GM21367 (cell line): Measurements from ENCODE around the gene NPAS3.

Experiments
- ATAC-seq: cut with Tn5 transposase; IDR thresholded peaks from one replicate; pipeline ENCODE4 v1.9.1; 2021; ENCODE audit not compliant: unreplicated experiment

The NPAS3 gene

DNA sequence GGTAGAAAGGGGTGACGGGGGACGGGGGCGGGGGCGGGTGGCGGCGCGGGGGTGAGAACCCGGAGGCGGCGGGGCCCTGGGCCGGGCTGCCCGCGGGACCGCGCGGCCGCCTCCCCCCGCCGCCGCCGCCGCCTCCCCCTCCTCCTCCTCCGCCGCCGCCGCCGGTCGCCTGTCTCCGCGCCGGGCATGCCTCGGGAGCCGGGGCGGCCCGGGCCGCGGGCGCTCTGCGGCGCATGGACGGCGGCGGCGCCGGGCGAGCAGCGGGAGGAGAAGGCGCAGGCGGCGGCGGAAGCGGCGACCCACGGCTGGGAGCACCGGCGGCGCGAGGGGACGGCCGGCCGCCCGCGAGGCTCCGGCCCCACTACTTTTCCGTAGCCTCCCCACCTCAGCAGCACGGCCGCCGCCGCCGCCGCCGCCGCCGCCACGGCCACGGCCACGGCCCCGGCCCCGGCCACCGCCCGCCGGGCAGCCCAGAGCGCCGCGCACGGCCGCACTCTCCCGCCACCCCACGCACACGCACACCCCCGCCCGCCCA is at the start of gene NPAS3:
TSS of gene NPAS3 (plus strand) at position 161 of the 535 bp plus-strand sequence.
- ATAC-seq = no peak

DNA sequence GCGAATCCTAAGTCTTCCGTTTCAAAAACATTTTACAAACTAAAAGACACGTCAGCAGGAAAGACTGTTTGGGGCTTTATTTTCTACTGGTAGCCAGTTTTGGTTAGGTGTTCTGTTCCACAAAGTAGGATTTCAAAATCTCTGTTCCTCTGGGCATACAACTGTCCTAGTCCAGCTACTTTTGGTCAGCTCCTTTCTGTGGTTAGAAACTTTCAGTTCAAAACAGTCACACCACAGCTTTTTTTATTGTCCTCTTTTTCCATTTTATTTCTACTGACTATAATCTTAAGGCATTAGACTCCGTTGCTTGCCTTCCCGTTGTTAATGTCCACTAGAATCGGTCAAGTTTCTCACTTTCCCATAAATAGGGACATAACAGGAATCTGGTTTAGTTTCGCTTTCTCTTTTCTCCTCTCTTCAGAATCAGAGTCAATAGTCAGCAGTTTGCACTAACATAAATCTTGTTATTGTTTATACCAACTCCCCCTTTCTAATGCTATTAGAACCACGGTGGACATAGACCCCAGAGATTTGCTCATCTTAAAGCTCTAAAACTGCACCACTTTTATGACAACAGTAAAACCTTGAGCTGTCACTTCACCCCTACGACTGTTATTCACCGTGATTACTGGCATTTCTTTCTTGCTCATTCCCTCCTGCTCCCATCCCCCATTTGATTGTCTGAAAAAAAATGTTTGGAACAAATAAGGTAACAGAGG is 41.5 kb upstream of the NPAS3 start:
- no peak for ATAC-seq

- no peak for ATAC-seq
Measured at GRCh38 chr14:32897698-32898064, 41.0 kb upstream of the NPAS3 start.

DNA sequence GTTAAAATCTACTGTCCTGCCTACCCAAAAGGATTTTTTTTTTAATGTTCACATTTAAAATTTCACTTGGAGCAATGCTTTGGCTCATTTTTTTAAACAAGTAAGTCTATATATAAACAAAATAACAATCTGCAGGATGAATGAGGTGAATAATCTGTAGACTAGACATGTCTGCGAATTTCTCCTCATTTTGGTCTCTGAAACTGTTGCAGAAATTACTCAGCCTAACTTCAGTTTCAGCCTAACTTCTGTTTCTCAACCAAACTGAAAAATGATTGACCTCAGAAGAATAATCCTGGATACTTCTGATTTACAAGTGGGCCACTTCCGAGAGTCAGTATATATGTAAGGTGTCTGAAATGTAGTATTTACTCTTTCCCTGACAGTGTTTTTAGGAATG is 39.8 kb upstream of the NPAS3 start:
- no peak for ATAC-seq

GRCh38 chr14:32900547-32900946 is 38.1 kb upstream of the NPAS3 start:
- no peak for ATAC-seq

DNA sequence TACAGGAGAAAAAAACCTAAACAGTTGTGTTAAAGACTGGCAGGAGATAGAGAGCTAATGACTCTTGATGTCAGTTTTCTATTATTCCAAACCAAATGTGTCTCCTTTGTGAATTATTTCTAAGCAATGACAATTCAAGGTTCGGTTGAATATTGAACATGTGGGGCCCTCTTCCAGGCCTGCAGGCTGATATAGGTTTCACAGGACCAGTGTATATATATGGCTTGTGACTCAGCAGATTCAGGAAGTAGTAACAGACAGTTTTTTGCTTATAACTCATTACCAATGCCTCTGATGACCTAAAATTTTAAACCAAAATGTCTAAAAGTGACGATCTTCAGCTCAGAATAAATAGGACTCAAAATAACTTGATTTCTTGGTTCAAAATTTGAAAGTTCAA is 33.7 kb upstream of the NPAS3 start:
- no peak for ATAC-seq

GRCh38 chr14:32906672-32907071 is 32.0 kb upstream of the NPAS3 start:
- ATAC-seq = no peak

- no peak for ATAC-seq
Measured at GRCh38 chr14:32908196-32909084, 30.2 kb upstream of the NPAS3 start.

DNA sequence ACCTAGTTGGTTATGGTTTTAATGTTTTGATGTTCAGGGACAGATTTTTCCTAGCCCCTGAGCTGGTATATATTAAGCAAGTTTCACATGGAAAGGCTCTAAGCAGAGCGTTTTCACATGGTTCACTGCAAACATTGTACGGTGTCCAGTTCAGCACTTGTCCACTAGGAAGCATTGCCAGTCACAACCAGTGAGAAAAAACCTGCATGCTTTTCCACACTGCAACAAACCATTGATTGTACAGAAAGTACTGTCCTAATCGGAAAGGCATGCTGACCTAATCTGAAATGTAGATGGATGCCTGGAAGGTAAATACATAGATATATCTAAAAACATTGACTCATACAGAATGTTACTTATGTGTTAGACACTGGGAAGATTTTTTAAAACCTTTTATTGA is 25.0 kb upstream of the NPAS3 start:
- ATAC-seq = no peak

DNA sequence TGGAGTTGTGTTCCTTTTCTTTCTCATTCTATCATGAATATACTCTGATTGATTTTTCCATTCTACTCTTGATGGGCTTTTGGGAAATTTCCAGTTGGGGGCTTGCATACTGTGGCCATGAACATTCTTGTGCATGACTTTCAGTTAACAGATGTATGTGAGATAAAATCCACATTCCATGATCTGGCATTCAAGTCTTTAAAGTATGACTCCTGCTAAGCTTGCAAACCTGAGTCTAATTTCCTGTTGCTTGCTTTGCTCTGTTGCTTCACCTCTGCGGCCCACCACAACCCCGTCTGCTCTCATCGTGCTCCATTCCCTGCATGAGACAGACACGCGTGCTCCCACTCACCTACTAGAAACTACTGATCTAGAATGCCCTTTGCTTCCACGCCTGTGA is 24.3 kb upstream of the NPAS3 start:
- no peak for ATAC-seq

DNA sequence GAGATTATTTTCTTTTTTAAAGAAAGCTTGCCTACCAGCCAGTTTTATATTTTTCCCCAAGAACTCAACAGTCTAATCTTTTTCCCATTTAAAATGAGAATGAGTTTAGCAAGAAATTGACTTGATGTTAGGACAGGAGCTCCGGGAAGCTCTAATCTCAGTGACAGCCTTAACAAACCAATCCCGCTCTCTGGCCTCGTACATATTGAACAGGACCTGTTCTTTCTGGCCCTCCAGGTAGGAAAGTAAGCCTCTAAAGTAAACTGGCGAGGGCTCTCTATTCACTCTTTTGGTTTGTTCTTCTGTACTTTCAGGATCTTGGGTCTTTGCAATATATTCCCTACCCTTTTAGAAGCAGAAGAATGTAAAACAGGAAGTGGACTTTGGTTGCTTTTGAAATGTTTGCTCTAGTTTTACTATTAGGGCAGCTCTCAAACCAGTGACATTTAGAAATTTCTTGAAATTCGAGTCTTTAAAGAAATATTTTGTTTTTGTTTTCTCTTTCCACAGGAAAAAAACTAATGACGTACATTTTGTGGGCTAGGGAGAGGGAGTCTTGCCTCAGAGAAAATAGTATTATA is 17.9 kb upstream of the NPAS3 start:
- no peak for ATAC-seq

GRCh38 chr14:32925439-32925838 is 13.2 kb upstream of the NPAS3 start:
- no peak for ATAC-seq

- ATAC-seq = no peak
Measured at GRCh38 chr14:32932302-32932913, 6.3 kb upstream of the NPAS3 start.

GRCh38 chr14:32932914-32933628 is 5.6 kb upstream of the NPAS3 start:
- no peak for ATAC-seq

GRCh38 chr14:32933629-32934072 is 5.0 kb upstream of the NPAS3 start:
- ATAC-seq = no peak

- no peak for ATAC-seq
Measured at GRCh38 chr14:32934073-32934880, 4.4 kb upstream of the NPAS3 start.

DNA sequence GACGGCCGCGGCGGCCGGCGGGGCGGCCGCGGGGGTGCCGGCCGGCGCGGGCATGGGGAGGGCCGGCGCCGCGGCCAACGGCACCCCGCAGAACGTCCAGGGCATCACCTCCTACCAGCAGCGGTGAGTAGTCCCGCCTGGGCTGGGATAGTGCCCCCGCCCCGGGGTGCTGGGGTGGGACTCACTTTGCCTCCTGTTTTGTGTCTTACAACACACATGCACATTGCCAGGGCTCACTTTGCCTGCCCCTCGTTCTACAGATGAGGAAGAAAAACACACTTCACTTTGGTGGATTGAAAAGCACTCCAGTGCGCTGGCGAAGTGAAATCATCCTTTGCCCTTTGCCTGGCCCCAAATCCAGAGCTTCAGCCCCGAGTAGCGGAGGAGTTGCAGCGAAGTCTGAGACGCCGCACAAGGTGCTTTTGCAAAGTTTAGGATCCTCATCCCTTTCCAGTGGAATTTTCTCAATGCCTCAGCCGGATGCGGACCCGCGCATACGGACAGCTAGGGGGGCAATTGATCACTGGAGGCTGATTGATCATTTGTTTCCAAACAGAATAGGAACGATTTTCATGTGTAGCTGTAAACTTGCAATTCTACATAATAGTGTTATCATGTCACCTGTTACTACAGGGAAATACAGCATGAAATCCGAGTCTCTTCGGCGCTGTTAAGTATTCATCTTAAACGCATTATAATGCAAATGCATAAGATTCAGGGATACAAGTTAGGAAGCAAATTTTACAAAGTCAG is 3.6 kb upstream of the NPAS3 start:
- no peak for ATAC-seq

- no peak for ATAC-seq
Measured at GRCh38 chr14:32939254-32940065, 781 bp downstream of the NPAS3 start.
